Prostate gland (tissue), 2 donors: Measurements from ENCODE around the gene ADISSP.

Experiments
- CTCF ChIP-seq, 4 experiments: fragments of 200-600 bp in 2 of 4; fragments of 450-650 bp in 2 of 4; sonication (generic) in 2 of 4; IDR thresholded peaks; 1 replicate in 3 of 4; 2 replicates in 1 of 4; pipeline ENCODE4 v1.5.1; 2016 to 2019; ENCODE audit warnings: antibody characterized with exemption in 4 of 4, mild to moderate bottlenecking in 2 of 4, moderate library complexity in 2 of 4
- POLR2A ChIP-seq: fragments of 450-650 bp; IDR thresholded peaks from one replicate; pipeline ENCODE4 v1.6.1; 2016; ENCODE audit warnings: antibody characterized with exemption, mild to moderate bottlenecking

- TF ChIP-seq CTCF (IDR thresholded peaks at IDR 0.05) (no peak), POLR2A (no peak)
These were observed 44.3 kb downstream of the ADISSP start for GRCh38 chr20:3723284-3723683.
